K562 (cell line): Measurements from ENCODE around the gene ZNF672. TPM values are rescaled to one million over a fixed set of nuclear protein-coding genes. Genes with fewer than 3 reads are reported as not detected.
A peak's percentile ranks its signal among the peaks of the same experiment; 100 is the strongest.

ENCODE experiments used
- CHD1 ChIP-seq: fragments of 200-600 bp; sonication (generic); IDR thresholded peaks from one replicate; pipeline ENCODE4 v1.6.1; 2012; ENCODE audit warnings: mild to moderate bottlenecking, moderate library complexity, low read length, inconsistent platforms
- CREB1 ChIP-seq, 2 experiments: sonication (generic) in 1 of 2; formaldehyde crosslinking in 1 of 2; IDR thresholded peaks; 2 replicates each; pipeline versions ENCODE4 v1.6.1 to v1.8.0; 2012 to 2022; ENCODE audit warnings: inconsistent platforms in 1 of 2, mild to moderate bottlenecking in 1 of 2, missing genetic modification reagents in 1 of 2, moderate library complexity in 1 of 2
- CREM ChIP-seq: IDR thresholded peaks from 2 replicates; pipeline ENCODE4 v1.6.1; 2014; ENCODE audit warnings: antibody characterized with exemption, low read depth
- JUNB ChIP-seq: fragments of 450-650 bp; formaldehyde crosslinking; conservative IDR thresholded peaks from 2 replicates; pipeline ENCODE4 v1.4.0; 2020; ENCODE audit warnings: mild to moderate bottlenecking
- NFYB ChIP-seq: IDR thresholded peaks from 2 replicates; pipeline ENCODE4 v1.6.1; 2011; ENCODE audit warnings: mild to moderate bottlenecking, moderate library complexity; ENCODE audit not compliant: insufficient read length; ENCODE audit errors: extremely low read depth
- NR1H2 ChIP-seq: sonication (generic); formaldehyde crosslinking; IDR thresholded peaks from 2 replicates; pipeline ENCODE4 v1.4.0; 2020; ENCODE audit warnings: mild to moderate bottlenecking, missing genetic modification reagents
- PML ChIP-seq: IDR thresholded peaks from 2 replicates; pipeline ENCODE4 v1.6.1; 2012; ENCODE audit warnings: low read length, inconsistent platforms
- POLR2H ChIP-seq: IDR thresholded peaks from 2 replicates; pipeline ENCODE4 v1.6.1; 2016; ENCODE audit warnings: missing genetic modification characterization, low read depth, mild to moderate bottlenecking, control low read depth, missing compliant biosample characterization, moderate library complexity
- POLR3G ChIP-seq: IDR thresholded peaks from 2 replicates; pipeline ENCODE4 v1.6.1; 2011; ENCODE audit not compliant: insufficient read length, insufficient replicate concordance; ENCODE audit errors: extremely low read depth
- RB1 ChIP-seq: fragments of 450-650 bp; IDR thresholded peaks from 2 replicates; pipeline ENCODE4 v1.6.1; 2017; ENCODE audit warnings: low read depth, mild to moderate bottlenecking
- RBM17 ChIP-seq: fragments of 200-400 bp; formaldehyde crosslinking; IDR thresholded peaks from 2 replicates; pipeline ENCODE4 v1.6.1; 2017; ENCODE audit warnings: low read depth, mild to moderate bottlenecking, low read length, borderline replicate concordance
- SNIP1 ChIP-seq: fragments of 450-650 bp; IDR thresholded peaks from 2 replicates; pipeline ENCODE4 v1.7.1; 2017; ENCODE audit warnings: low read depth, mild to moderate bottlenecking
- ZBTB17 ChIP-seq: fragments of 450-650 bp; formaldehyde crosslinking; IDR thresholded peaks from 2 replicates; pipeline ENCODE4 v1.4.0; 2020; ENCODE audit warnings: mild to moderate bottlenecking
- ZNF217 ChIP-seq: sonication (generic); formaldehyde crosslinking; IDR thresholded peaks from 2 replicates; pipeline ENCODE4 v1.8.0; 2022; ENCODE audit warnings: mild to moderate bottlenecking, missing genetic modification reagents
- ZNF76 ChIP-seq: fragments of 250-450 bp; sonication (Bioruptor Pico); IDR thresholded peaks from 2 replicates; pipeline ENCODE4 v1.4.0; 2020; ENCODE audit warnings: mild to moderate bottlenecking, moderate library complexity, borderline replicate concordance
- polyA plus RNA-seq, 8 experiments: library from polyadenylated mRNA; depleted of rRNA in 4 of 8; stranded (reverse) in 5 of 8; unstranded in 3 of 8; fragments of >200 nt; fragmentation: Nextera tagmentation in 2 of 8; fragmentation: Illumina TruSeq in 1 of 8; extraction: Ambion mirVana in 2 of 8; extraction: Trizol in 1 of 8; gene quantifications; 2 replicates each; pipeline versions ENCODE4 v1.2.1 to v1.2.3, GENCODE V29; 2011 to 2014; ENCODE audit warnings: inconsistent platforms in 1 of 8, missing spikeins in 1 of 8
- total RNA-seq, 7 experiments: library from RNA; depleted of rRNA in 6 of 7; stranded (reverse); fragments of >200 nt in 6 of 7; fragmentation: Illumina TruSeq in 2 of 7; extraction: Trizol in 2 of 7; gene quantifications; 2 replicates each; pipeline versions ENCODE4 v1.2.1 to v1.2.3, GENCODE V29; 2011 to 2021; ENCODE audit warnings: low replicate concordance in 1 of 7
- TF ChIP-seq, protein P1 (sequence below): sonication (generic); formaldehyde crosslinking; IDR thresholded peaks from 2 replicates; pipeline ENCODE4 v1.8.1; 2023; ENCODE audit warnings: mild to moderate bottlenecking, missing genetic modification reagents
- TF ChIP-seq, protein P2 (sequence below): fragments of 450-650 bp; formaldehyde crosslinking; IDR thresholded peaks from 2 replicates; pipeline ENCODE4 v1.4.0; 2022; ENCODE audit warnings: missing genetic modification characterization
- TF ChIP-seq, protein P3 (sequence below): fragments of 250-450 bp; sonication (Bioruptor Pico); IDR thresholded peaks from 2 replicates; pipeline ENCODE4 v1.4.0; 2020; ENCODE audit warnings: mild to moderate bottlenecking, moderate library complexity

ZNF672 gene
- total and polyA plus RNA-seq, 9 of the 15 experiments (the other 6 are each of a cell fraction or from before 2014, with no cell fraction given): 1.9 to 57.9 (median 24.1) TPM

DNA sequence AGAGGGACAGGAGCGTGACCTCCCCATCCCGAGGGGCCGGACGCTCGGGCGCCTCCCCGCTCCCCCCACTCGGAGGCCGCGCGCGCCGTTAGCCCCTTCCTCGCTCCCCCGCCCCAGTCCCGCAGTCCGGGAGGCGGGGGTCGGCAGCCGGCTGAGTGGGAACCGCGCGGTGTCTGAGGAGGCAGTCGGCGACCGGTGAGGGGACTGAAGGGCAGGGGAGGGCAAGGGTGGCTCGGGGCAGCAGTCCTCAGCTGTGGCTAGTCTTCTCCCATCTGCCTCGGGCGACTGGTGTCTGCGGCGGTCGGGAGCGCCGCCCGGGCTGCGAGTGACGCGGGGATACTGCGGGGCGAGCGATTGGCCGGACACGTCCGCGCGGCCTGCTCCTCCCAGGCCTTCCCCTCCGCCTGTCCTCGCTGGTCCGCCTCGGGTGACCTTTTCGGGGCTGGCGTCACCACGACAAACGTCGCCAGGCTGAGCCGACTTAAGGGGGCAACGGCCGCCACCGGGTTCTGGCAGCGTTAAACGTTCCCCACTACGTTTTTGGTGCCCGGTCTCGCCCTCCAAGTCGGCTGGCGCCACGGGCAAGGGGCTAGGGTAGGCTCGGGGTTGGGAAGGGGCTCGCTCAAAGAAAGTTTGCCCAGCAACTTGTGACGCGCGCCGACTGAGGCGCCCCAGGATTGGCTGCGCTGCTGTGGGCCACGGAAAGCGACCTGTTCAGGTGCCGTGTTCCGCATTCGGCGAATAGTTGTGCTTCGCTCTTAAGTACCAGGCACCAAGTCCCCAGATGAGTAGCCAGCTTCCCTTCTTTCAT, 538 bp downstream of the ZNF672 start (continued):
- TF ChIP-seq, protein P1, sequence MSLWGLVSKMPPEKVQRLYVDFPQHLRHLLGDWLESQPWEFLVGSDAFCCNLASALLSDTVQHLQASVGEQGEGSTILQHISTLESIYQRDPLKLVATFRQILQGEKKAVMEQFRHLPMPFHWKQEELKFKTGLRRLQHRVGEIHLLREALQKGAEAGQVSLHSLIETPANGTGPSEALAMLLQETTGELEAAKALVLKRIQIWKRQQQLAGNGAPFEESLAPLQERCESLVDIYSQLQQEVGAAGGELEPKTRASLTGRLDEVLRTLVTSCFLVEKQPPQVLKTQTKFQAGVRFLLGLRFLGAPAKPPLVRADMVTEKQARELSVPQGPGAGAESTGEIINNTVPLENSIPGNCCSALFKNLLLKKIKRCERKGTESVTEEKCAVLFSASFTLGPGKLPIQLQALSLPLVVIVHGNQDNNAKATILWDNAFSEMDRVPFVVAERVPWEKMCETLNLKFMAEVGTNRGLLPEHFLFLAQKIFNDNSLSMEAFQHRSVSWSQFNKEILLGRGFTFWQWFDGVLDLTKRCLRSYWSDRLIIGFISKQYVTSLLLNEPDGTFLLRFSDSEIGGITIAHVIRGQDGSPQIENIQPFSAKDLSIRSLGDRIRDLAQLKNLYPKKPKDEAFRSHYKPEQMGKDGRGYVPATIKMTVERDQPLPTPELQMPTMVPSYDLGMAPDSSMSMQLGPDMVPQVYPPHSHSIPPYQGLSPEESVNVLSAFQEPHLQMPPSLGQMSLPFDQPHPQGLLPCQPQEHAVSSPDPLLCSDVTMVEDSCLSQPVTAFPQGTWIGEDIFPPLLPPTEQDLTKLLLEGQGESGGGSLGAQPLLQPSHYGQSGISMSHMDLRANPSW (CRISPR knock-in tag): peak; percentile 62; the same call in 1 of the 2 replicates
- TF ChIP-seq POLR2H (peak; percentile 82; the same call in 1 of the 2 replicates), ZBTB17 (CRISPR knock-in tag) (0 out of 2 replicates have a peak, but pooled peaks have one; percentile 70), PML (peak; percentile 31; the same call in 1 of the 2 replicates), ZNF76 (CRISPR knock-in tag) (0 out of 2 replicates have a peak, but pooled peaks have one; percentile 30), JUNB (CRISPR knock-in tag) (no peak), NR1H2 (no peak), NFYB (peak; percentile 60), ZNF217 (peak; percentile 82; the same call in 1 of the 2 replicates), CREB1 (IDR thresholded peaks at IDR 0.05) (peak; percentile 94), CREB1 (CRISPR knock-in tag; IDR thresholded peaks at IDR 0.05) (peak; percentile 95), RBM17 (no peak), CHD1 (peak; percentile 72), CREM (peak; percentile 96), SNIP1 (peak; percentile 93), POLR3G (no peak), RB1 (peak; percentile 46)
- TF ChIP-seq, protein P2, sequence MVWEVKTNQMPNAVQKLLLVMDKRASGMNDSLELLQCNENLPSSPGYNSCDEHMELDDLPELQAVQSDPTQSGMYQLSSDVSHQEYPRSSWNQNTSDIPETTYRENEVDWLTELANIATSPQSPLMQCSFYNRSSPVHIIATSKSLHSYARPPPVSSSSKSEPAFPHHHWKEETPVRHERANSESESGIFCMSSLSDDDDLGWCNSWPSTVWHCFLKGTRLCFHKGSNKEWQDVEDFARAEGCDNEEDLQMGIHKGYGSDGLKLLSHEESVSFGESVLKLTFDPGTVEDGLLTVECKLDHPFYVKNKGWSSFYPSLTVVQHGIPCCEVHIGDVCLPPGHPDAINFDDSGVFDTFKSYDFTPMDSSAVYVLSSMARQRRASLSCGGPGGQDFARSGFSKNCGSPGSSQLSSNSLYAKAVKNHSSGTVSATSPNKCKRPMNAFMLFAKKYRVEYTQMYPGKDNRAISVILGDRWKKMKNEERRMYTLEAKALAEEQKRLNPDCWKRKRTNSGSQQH (CRISPR knock-in tag): peak; percentile 92; the same call in 1 of the 2 replicates
- TF ChIP-seq, protein P3, sequence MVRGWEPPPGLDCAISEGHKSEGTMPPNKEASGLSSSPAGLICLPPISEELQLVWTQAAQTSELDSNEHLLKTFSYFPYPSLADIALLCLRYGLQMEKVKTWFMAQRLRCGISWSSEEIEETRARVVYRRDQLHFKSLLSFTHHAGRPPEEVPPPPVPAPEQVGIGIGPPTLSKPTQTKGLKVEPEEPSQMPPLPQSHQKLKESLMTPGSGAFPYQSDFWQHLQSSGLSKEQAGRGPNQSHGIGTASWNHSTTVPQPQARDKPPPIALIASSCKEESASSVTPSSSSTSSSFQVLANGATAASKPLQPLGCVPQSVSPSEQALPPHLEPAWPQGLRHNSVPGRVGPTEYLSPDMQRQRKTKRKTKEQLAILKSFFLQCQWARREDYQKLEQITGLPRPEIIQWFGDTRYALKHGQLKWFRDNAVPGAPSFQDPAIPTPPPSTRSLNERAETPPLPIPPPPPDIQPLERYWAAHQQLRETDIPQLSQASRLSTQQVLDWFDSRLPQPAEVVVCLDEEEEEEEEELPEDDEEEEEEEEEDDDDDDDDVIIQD (CRISPR knock-in tag): 0 out of 2 replicates have a peak, but pooled peaks have one; percentile 61
